SK-N-SH (cell line): ENCODE results near the gene NUMB. TPM values are rescaled to one million over a fixed set of nuclear protein-coding genes. Genes with fewer than 3 reads are reported as not detected.

Experiments used
- CTCF ChIA-PET: fragments of 300-600, 350-600 bp; formaldehyde crosslinking; extraction: SDS; loops from one replicate; lab custom pipeline; 2021; lab: Yijun Ruan, JAX
- POLR2A ChIA-PET: fragments of 350-600 bp; sonication (Branson Sonifier 250); formaldehyde crosslinking; extraction: SDS; loops from one replicate; lab custom pipeline; 2020; ENCODE audit warnings: antibody characterized with exemption, inconsistent platforms; lab: Yijun Ruan, JAX
- DNase-seq: peaks from one replicate; pipeline ENCODE4 v3.0.0; 2012
- H2AFZ ChIP-seq: fragments of 200-600 bp; sonication (generic); 2 replicates; pipeline ENCODE4 v1.8.1; 2016; ENCODE audit warnings: antibody characterized with exemption, mild to moderate bottlenecking, low read depth
- H3F3A ChIP-seq: fragments of 200-600 bp; sonication (generic); replicated peaks from 2 replicates; pipeline ENCODE3; 2016; ENCODE audit warnings: antibody characterized with exemption, mild to moderate bottlenecking; ENCODE audit not compliant: insufficient read depth
- H3K27ac ChIP-seq, 2 experiments: fragments of 200-500 bp in 1 of 2; fragments of 200-600 bp in 1 of 2; sonication (Bioruptor generic) in 1 of 2; sonication (generic), shearing (Covaris generic) in 1 of 2; 2 replicates each; pipeline versions ENCODE4 v1.5.1 to v1.6.1; 2014 to 2016; ENCODE audit warnings: low read depth in 2 of 2, inconsistent platforms in 1 of 2, low read length in 1 of 2, mild to moderate bottlenecking in 1 of 2, mixed read lengths in 1 of 2
- H3K27me3 ChIP-seq: fragments of 200-600 bp; sonication (generic), shearing (Covaris generic); 2 replicates; pipeline ENCODE4 v1.6.1; 2016; ENCODE audit warnings: mixed run types; ENCODE audit not compliant: insufficient read depth
- H3K36me3 ChIP-seq, 2 experiments: fragments of 200-500 bp in 1 of 2; fragments of 200-600 bp in 1 of 2; sonication (Bioruptor generic) in 1 of 2; sonication (generic) in 1 of 2; replicated peaks in 1 of 2; 2 replicates each; pipeline versions ENCODE3 to v1.5.1; 2014 to 2016; ENCODE audit warnings: low read length in 1 of 2, mild to moderate bottlenecking in 1 of 2; ENCODE audit not compliant: insufficient read depth in 2 of 2, control insufficient read depth in 1 of 2
- H3K4me1 ChIP-seq, 2 experiments: fragments of 200-500 bp in 1 of 2; fragments of 200-600 bp in 1 of 2; sonication (Bioruptor generic) in 1 of 2; sonication (generic), shearing (Covaris generic) in 1 of 2; 2 replicates each; pipeline versions ENCODE4 v1.5.1 to v1.6.1; 2014 to 2016; ENCODE audit warnings: low read depth in 1 of 2, low read length in 1 of 2, mixed run types in 1 of 2; ENCODE audit not compliant: insufficient read depth in 2 of 2, control insufficient read depth in 1 of 2
- H3K4me2 ChIP-seq: fragments of 200-600 bp; sonication (generic), shearing (Covaris generic); 2 replicates; pipeline ENCODE4 v1.6.1; 2017; ENCODE audit warnings: mixed run types
- H3K4me3 ChIP-seq, 2 experiments: fragments of 200-500 bp in 1 of 2; fragments of 200-600 bp in 1 of 2; sonication (Bioruptor generic) in 1 of 2; sonication (generic), shearing (Covaris generic) in 1 of 2; 2 replicates each; pipeline versions ENCODE4 v1.5.1 to v1.8.1; 2014 to 2016; ENCODE audit warnings: low read depth in 2 of 2, inconsistent platforms in 1 of 2, low read length in 1 of 2, mild to moderate bottlenecking in 1 of 2, mixed read lengths in 1 of 2, moderate library complexity in 1 of 2
- H3K79me2 ChIP-seq: fragments of 200-600 bp; sonication (generic); 2 replicates; pipeline ENCODE4 v1.8.1; 2017; ENCODE audit warnings: mild to moderate bottlenecking; ENCODE audit not compliant: insufficient read depth
- H3K9ac ChIP-seq: fragments of 200-600 bp; sonication (generic); 2 replicates; pipeline ENCODE4 v1.6.1; 2017; ENCODE audit warnings: mixed run types
- H3K9me2 ChIP-seq: fragments of 200-600 bp; sonication (generic); 2 replicates; pipeline ENCODE4 v1.6.1; 2017; ENCODE audit warnings: mixed run types
- H3K9me3 ChIP-seq: fragments of 200-600 bp; sonication (generic); 2 replicates; pipeline ENCODE4 v1.6.1; 2017; ENCODE audit warnings: mixed run types, mild to moderate bottlenecking, moderate library complexity
- H4K20me1 ChIP-seq: fragments of 200-600 bp; sonication (generic); 2 replicates; pipeline ENCODE4 v1.6.1; 2017; ENCODE audit warnings: mild to moderate bottlenecking, mixed run types; ENCODE audit not compliant: insufficient read depth
- CHD2 ChIP-seq: fragments of 150-350 bp; IDR thresholded peaks from 2 replicates; pipeline ENCODE4 v1.6.1; 2018; ENCODE audit warnings: low read length; ENCODE audit not compliant: partially characterized antibody
- CTCF ChIP-seq: fragments of 200-600 bp; sonication (generic); IDR thresholded peaks from 2 replicates; pipeline ENCODE4 v1.6.1; 2017; ENCODE audit warnings: antibody characterized with exemption, mild to moderate bottlenecking, moderate library complexity
- FOSL2 ChIP-seq: IDR thresholded peaks from 2 replicates; pipeline ENCODE4 v1.4.0; 2012; ENCODE audit warnings: low read depth, mild to moderate bottlenecking, moderate library complexity, borderline replicate concordance
- JUND ChIP-seq: IDR thresholded peaks from 2 replicates; pipeline ENCODE4 v1.4.0; 2012
- MEF2A ChIP-seq: IDR thresholded peaks from 2 replicates; pipeline ENCODE4 v1.4.0; 2012; ENCODE audit warnings: low read depth, borderline replicate concordance
- POLR2AphosphoS5 ChIP-seq: IDR thresholded peaks from 2 replicates; pipeline ENCODE4 v1.6.1; 2012; ENCODE audit warnings: low read depth, low read length
- RAD21 ChIP-seq: IDR thresholded peaks from 2 replicates; pipeline ENCODE4 v1.6.1; 2012; ENCODE audit warnings: mild to moderate bottlenecking, low read length
- RCOR1 ChIP-seq: fragments of 150-350 bp; IDR thresholded peaks from 2 replicates; pipeline ENCODE4 v1.6.1; 2017; ENCODE audit warnings: antibody characterized with exemption, low read length
- USF1 ChIP-seq: IDR thresholded peaks from 2 replicates; pipeline ENCODE4 v1.4.0; 2012; ENCODE audit warnings: low read depth, borderline replicate concordance
- USF2 ChIP-seq: fragments of 150-350 bp; IDR thresholded peaks from 2 replicates; pipeline ENCODE4 v1.6.1; 2017; ENCODE audit warnings: antibody characterized with exemption, low read length, low read depth, borderline replicate concordance
- ZBTB33 ChIP-seq: IDR thresholded peaks from 2 replicates; pipeline ENCODE4 v1.4.0; 2012; ENCODE audit warnings: low read depth, borderline replicate concordance
- WGBS: methylation state at CpG from one replicate; pipeline ENCODE4 v1.1.6; 2017; ENCODE audit warnings: low lambda C conversion rate; 5-methylcytosine and 5-hydroxymethylcytosine counted together
- polyA plus RNA-seq, 3 experiments: library from polyadenylated mRNA; depleted of rRNA; stranded (reverse); fragments of >200 nt; gene quantifications; 2 replicates each; pipeline ENCODE4 v1.2.3, GENCODE V29; 2012

NUMB gene
- polyA plus RNA-seq, 1 of the 3 experiments (the other 2 are of a cell fraction): 58.4 TPM

- ChIA-PET POLR2A (no interaction called here), CTCF (interaction anchor here (0.9 kb wide), 1 partner anchor 73 kb away, joined by 3 read pairs; no protein-coding TSS in a partner anchor)
- Histone ChIP-seq H3F3A (no peaks in the 10 kb centered on the region), H3K36me3 (no peaks in the 10 kb centered on the region), H3K9me3 (no peaks in the 10 kb centered on the region), H3K79me2 (peaks cover 60% of the 10 kb centered on the region; the same call in 1 of the 2 replicates), H3K4me1 (no peaks in the 10 kb centered on the region), H4K20me1 (0 out of 2 replicates have a peak, but pooled peaks cover 5% of the 10 kb centered on the region), H2AFZ (no peak overlapping the region), H3K9me2 (no peaks in the 10 kb centered on the region), H3K9ac (no peak overlapping the region), H3K27ac (no peak overlapping the region), H3K27me3 (no peaks in the 10 kb centered on the region), H3K4me3 (no peak overlapping the region), H3K4me2 (no peak overlapping the region)
- TF ChIP-seq USF1: no peak
- TF ChIP-seq RAD21: no peak
- DNase-seq: no peak
Observed at GRCh38 chr14:73368616-73369015, 89.7 kb downstream of the NUMB start.

GRCh38 chr14:73365727-73366126 is 92.6 kb downstream of the NUMB start:
- Histone ChIP-seq H3F3A (no peaks in the 10 kb centered on the region), H3K27ac (no peak overlapping the region), H3K79me2 (peaks cover 47% of the 10 kb centered on the region; the same call in 1 of the 2 replicates), H4K20me1 (no peaks in the 10 kb centered on the region), H3K9ac (no peak overlapping the region), H3K9me3 (no peaks in the 10 kb centered on the region), H3K36me3 (peaks cover 0 to 4% of the 10 kb centered on the region in 2 experiments), H2AFZ (no peak overlapping the region), H3K4me1 (no peaks in the 10 kb centered on the region), H3K9me2 (no peaks in the 10 kb centered on the region), H3K27me3 (no peaks in the 10 kb centered on the region), H3K4me3 (no peak overlapping the region), H3K4me2 (no peak overlapping the region)
- WGBS: 93% methylated on average over 1 of the region's 1 CpG
- no peak for DNase-seq
- TF ChIP-seq USF1: no peak
- ChIA-PET CTCF (interaction anchor here (1.8 kb wide), 1 partner anchor 71 kb away, joined by 4 read pairs; no protein-coding TSS in a partner anchor), POLR2A (no interaction called here)

- H3F3A ChIP-seq: peaks cover 3% of the 10 kb centered on the region
- H3K9me2 ChIP-seq: no peaks in the 10 kb centered on the region
- H3K4me3 ChIP-seq: no peak overlapping the region
- no peak overlapping the region for H3K4me2 ChIP-seq
- no peaks in the 10 kb centered on the region for H3K9me3 ChIP-seq
- no peak overlapping the region for H2AFZ ChIP-seq
- H3K27ac ChIP-seq: no peak overlapping the region
- no peaks in the 10 kb centered on the region for H3K27me3 ChIP-seq
- TF ChIP-seq USF2 (no peak), ZBTB33 (no peak), CTCF (no peak), MEF2A (no peak), POLR2AphosphoS5 (no peak), USF1 (no peak), RCOR1 (no peak), JUND (no peak), FOSL2 (no peak), CHD2 (no peak)
- POLR2A ChIA-PET: no interaction called here
- no peak overlapping the region for H3K9ac ChIP-seq
- H3K36me3 ChIP-seq: peaks cover 0 to 4% of the 10 kb centered on the region in 2 experiments
- 94% methylated on average over 2 of the region's 2 CpGs for WGBS
- no peaks in the 10 kb centered on the region; the same call in 1 of the 2 replicates for H4K20me1 ChIP-seq
- CTCF ChIA-PET: interaction anchor here (1.8 kb wide), 1 partner anchor 69 kb away, joined by 4 read pairs; no protein-coding TSS in a partner anchor
- H3K79me2 ChIP-seq: peaks cover 38% of the 10 kb centered on the region; the same call in 1 of the 2 replicates
- DNase-seq: no peak
- no peaks in the 10 kb centered on the region for H3K4me1 ChIP-seq
Observed at GRCh38 chr14:73364559-73364958, 93.8 kb downstream of the NUMB start.
